HEK293 (cell line): ENCODE measurements around the gene C6orf136.

ENCODE experiments used
- CTCF ChIA-PET: fragments of 350-600 bp; formaldehyde crosslinking; extraction: SDS; loops from one replicate; lab custom pipeline; 2021; ENCODE audit warnings: antibody characterized with exemption; lab: Yijun Ruan, JAX
- POLR2A ChIA-PET: fragments of 300-600 bp; formaldehyde crosslinking; extraction: SDS; loops from one replicate; lab custom pipeline; 2020; ENCODE audit warnings: antibody characterized with exemption, inconsistent platforms; lab: Yijun Ruan, JAX
- H3K27ac ChIP-seq: fragments of 200-500 bp; sonication (Bioruptor generic); 2 replicates; pipeline ENCODE4 v1.5.1; 2014; ENCODE audit warnings: low read depth, low read length, control low read depth, inconsistent platforms; ENCODE audit errors: extremely low read depth
- H3K36me3 ChIP-seq, 2 experiments: fragments of 200-500 bp in 1 of 2; sonication (Bioruptor generic) in 1 of 2; 1 replicate in 1 of 2; 2 replicates in 1 of 2; pipeline ENCODE4 v1.5.1; 2014 to 2017; ENCODE audit warnings: inconsistent platforms in 2 of 2, low read length in 2 of 2; ENCODE audit not compliant: control insufficient read depth in 2 of 2, insufficient read depth in 1 of 2
- H3K4me1 ChIP-seq: fragments of 200-500 bp; sonication (Bioruptor generic); 2 replicates; pipeline ENCODE4 v1.5.1; 2014; ENCODE audit warnings: mild to moderate bottlenecking, low read length, inconsistent platforms; ENCODE audit not compliant: control insufficient read depth, insufficient read depth
- H3K4me3 ChIP-seq: 2 replicates; pipeline ENCODE4 v1.5.1; 2011; ENCODE audit warnings: low read depth, mild to moderate bottlenecking, control low read depth, low read length, moderate library complexity
- H3K9me3 ChIP-seq: fragments of 200-500 bp; sonication (Bioruptor generic); 2 replicates; pipeline ENCODE4 v1.5.1; 2014; ENCODE audit warnings: low read depth, low read length, inconsistent platforms; ENCODE audit not compliant: control insufficient read depth, insufficient read depth
- AEBP2 ChIP-seq: fragments of 450-650 bp; formaldehyde crosslinking; IDR thresholded peaks from 2 replicates; pipeline ENCODE4 v1.5.1; 2016; ENCODE audit warnings: missing biosample characterization, missing genetic modification characterization, borderline replicate concordance
- MEIS1 ChIP-seq: sonication (generic); formaldehyde crosslinking; IDR thresholded peaks from 2 replicates; pipeline ENCODE4 v1.8.1; 2022; ENCODE audit warnings: missing genetic modification reagents, mild to moderate bottlenecking, borderline replicate concordance
- PATZ1 ChIP-seq: fragments of 450-650 bp; formaldehyde crosslinking; IDR thresholded peaks from 2 replicates; pipeline ENCODE4 v1.5.1; 2016; ENCODE audit warnings: missing biosample characterization, missing genetic modification characterization
- PRDM6 ChIP-seq: fragments of 450-650 bp; formaldehyde crosslinking; IDR thresholded peaks from 2 replicates; pipeline ENCODE4 v1.5.1; 2017; ENCODE audit warnings: missing biosample characterization, missing genetic modification characterization
- SP2 ChIP-seq: fragments of 450-650 bp; formaldehyde crosslinking; IDR thresholded peaks from 2 replicates; pipeline ENCODE4 v1.5.1; 2016; ENCODE audit warnings: missing biosample characterization, missing genetic modification characterization
- SP7 ChIP-seq: fragments of 450-650 bp; formaldehyde crosslinking; IDR thresholded peaks from 2 replicates; pipeline ENCODE4 v1.5.1; 2016; ENCODE audit warnings: missing biosample characterization, missing genetic modification characterization
- ZFP41 ChIP-seq: fragments of 450-650 bp; formaldehyde crosslinking; IDR thresholded peaks from 2 replicates; pipeline ENCODE4 v1.5.1; 2016; ENCODE audit warnings: missing biosample characterization, missing genetic modification characterization, borderline replicate concordance
- ZNF140 ChIP-seq: fragments of 450-650 bp; formaldehyde crosslinking; IDR thresholded peaks from 2 replicates; pipeline ENCODE4 v1.5.1; 2016; ENCODE audit warnings: missing biosample characterization, missing genetic modification characterization
- ZNF155 ChIP-seq: fragments of 450-650 bp; formaldehyde crosslinking; IDR thresholded peaks from 2 replicates; pipeline ENCODE4 v1.5.1; 2016; ENCODE audit warnings: missing biosample characterization, missing genetic modification characterization
- ZNF184 ChIP-seq: fragments of 450-650 bp; IDR thresholded peaks from 2 replicates; pipeline ENCODE4 v1.5.1; 2018; ENCODE audit warnings: missing biosample characterization, mild to moderate bottlenecking, missing genetic modification characterization
- ZNF211 ChIP-seq: fragments of 450-650 bp; formaldehyde crosslinking; IDR thresholded peaks from 2 replicates; pipeline ENCODE4 v1.5.1; 2016; ENCODE audit warnings: low read depth, missing biosample characterization, missing genetic modification characterization
- ZNF239 ChIP-seq: fragments of 450-650 bp; formaldehyde crosslinking; IDR thresholded peaks from 2 replicates; pipeline ENCODE4 v1.5.1; 2016; ENCODE audit warnings: missing biosample characterization, missing genetic modification characterization
- ZNF302 ChIP-seq: fragments of 450-650 bp; formaldehyde crosslinking; IDR thresholded peaks from 2 replicates; pipeline ENCODE4 v1.5.1; 2016; ENCODE audit warnings: missing biosample characterization, missing genetic modification characterization, low read depth
- ZNF354C ChIP-seq: fragments of 450-650 bp; formaldehyde crosslinking; IDR thresholded peaks from 2 replicates; pipeline ENCODE4 v1.5.1; 2016; ENCODE audit warnings: missing biosample characterization, missing genetic modification characterization, low read depth, borderline replicate concordance
- ZNF391 ChIP-seq: fragments of 450-650 bp; formaldehyde crosslinking; IDR thresholded peaks from 2 replicates; pipeline ENCODE4 v1.5.1; 2016; ENCODE audit warnings: low read depth, missing biosample characterization, missing genetic modification characterization, borderline replicate concordance
- ZNF548 ChIP-seq: fragments of 450-650 bp; formaldehyde crosslinking; IDR thresholded peaks from 2 replicates; pipeline ENCODE4 v1.5.1; 2016; ENCODE audit warnings: missing biosample characterization, missing genetic modification characterization
- ZNF596 ChIP-seq: fragments of 450-650 bp; IDR thresholded peaks from 2 replicates; pipeline ENCODE4 v1.5.0; 2018; ENCODE audit warnings: missing biosample characterization, mild to moderate bottlenecking, missing genetic modification characterization, moderate library complexity
- ZNF623 ChIP-seq: fragments of 450-650 bp; formaldehyde crosslinking; IDR thresholded peaks from 2 replicates; pipeline ENCODE4 v1.5.1; 2016; ENCODE audit warnings: missing biosample characterization, missing genetic modification characterization
- ZNF624 ChIP-seq: fragments of 450-650 bp; formaldehyde crosslinking; IDR thresholded peaks from 2 replicates; pipeline ENCODE4 v1.5.1; 2017; ENCODE audit warnings: missing biosample characterization, missing genetic modification characterization
- ZNF701 ChIP-seq: fragments of 450-650 bp; formaldehyde crosslinking; IDR thresholded peaks from 2 replicates; pipeline ENCODE4 v1.5.1; 2016; ENCODE audit warnings: missing biosample characterization, missing genetic modification characterization
- ZNF76 ChIP-seq: fragments of 450-650 bp; formaldehyde crosslinking; IDR thresholded peaks from 2 replicates; pipeline ENCODE4; 2016; ENCODE audit warnings: low read depth, missing biosample characterization, missing genetic modification characterization, borderline replicate concordance
- ZNF830 ChIP-seq: fragments of 450-650 bp; IDR thresholded peaks from 2 replicates; pipeline ENCODE4 v1.5.0; 2018; ENCODE audit warnings: missing biosample characterization, missing genetic modification characterization, low read depth, mild to moderate bottlenecking, moderate library complexity
- ZSCAN30 ChIP-seq: fragments of 450-650 bp; IDR thresholded peaks from 2 replicates; pipeline ENCODE4 v1.5.1; 2018; ENCODE audit warnings: missing biosample characterization, mild to moderate bottlenecking, missing genetic modification characterization, moderate library complexity
- TF ChIP-seq, protein P1 (sequence below): fragments of 450-650 bp; formaldehyde crosslinking; IDR thresholded peaks from 2 replicates; pipeline ENCODE4 v1.5.1; 2016; ENCODE audit warnings: missing biosample characterization, missing genetic modification characterization
- TF ChIP-seq, protein P2 (sequence below): fragments of 450-650 bp; formaldehyde crosslinking; IDR thresholded peaks from 2 replicates; pipeline ENCODE4 v1.5.1; 2016; ENCODE audit warnings: missing biosample characterization, missing genetic modification characterization

C6orf136 gene

DNA sequence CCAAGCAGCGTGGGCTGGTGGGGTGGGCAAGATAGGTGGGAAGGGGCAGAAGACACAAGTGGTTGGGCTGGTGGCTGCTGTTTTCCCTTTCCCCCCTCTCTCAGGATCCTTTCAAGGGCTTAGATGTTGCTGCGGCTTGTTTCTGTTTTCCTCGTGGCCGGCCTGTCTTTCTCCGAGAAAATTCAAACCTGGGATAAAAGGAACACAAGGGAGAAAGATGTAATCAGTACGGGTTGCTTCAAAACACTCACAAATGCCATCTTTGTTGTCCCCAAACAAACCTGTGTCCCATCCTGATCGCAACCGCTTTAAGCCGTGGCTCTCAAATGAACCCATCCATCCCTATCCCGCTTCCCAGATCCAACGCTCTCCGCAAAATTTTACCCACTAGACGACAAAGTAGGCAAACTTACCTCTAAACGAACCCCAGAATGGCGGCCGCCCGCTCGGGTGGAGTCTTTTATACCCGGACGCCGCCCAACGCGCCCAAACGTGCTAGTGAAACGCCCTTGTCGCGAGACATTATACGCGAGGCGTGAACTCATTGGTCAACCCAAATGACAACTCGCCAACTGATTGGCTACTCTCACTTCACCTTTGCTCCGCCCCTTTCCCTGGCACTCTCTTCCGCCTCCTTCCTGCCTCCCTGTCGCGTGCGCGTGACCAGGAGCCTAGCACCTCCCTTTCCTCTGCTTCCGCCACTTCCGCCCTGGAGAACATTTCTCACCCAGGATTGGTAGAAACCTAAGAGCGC, 29.9 kb upstream of the C6orf136 start, which contains the start of gene PPP1R10 (continued):
- TF ChIP-seq, protein P1, sequence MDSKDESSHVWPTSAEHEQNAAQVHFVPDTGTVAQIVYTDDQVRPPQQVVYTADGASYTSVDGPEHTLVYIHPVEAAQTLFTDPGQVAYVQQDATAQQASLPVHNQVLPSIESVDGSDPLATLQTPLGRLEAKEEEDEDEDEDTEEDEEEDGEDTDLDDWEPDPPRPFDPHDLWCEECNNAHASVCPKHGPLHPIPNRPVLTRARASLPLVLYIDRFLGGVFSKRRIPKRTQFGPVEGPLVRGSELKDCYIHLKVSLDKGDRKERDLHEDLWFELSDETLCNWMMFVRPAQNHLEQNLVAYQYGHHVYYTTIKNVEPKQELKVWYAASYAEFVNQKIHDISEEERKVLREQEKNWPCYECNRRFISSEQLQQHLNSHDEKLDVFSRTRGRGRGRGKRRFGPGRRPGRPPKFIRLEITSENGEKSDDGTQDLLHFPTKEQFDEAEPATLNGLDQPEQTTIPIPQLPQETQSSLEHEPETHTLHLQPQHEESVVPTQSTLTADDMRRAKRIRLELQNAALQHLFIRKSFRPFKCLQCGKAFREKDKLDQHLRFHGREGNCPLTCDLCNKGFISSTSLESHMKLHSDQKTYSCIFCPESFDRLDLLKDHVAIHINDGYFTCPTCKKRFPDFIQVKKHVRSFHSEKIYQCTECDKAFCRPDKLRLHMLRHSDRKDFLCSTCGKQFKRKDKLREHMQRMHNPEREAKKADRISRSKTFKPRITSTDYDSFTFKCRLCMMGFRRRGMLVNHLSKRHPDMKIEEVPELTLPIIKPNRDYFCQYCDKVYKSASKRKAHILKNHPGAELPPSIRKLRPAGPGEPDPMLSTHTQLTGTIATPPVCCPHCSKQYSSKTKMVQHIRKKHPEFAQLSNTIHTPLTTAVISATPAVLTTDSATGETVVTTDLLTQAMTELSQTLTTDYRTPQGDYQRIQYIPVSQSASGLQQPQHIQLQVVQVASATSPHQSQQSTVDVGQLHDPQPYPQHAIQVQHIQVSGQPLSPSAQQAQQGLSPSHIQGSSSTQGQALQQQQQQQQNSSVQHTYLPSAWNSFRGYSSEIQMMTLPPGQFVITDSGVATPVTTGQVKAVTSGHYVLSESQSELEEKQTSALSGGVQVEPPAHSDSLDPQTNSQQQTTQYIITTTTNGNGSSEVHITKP = no peak
- peak; percentile 70; the same call in 1 of the 2 replicates for TF ChIP-seq ZSCAN30 (tag by site-specific recombination)
- peak; percentile 21; the same call in 1 of the 2 replicates for TF ChIP-seq ZNF239
- no peak for TF ChIP-seq MEIS1 (CRISPR knock-in tag)
- TF ChIP-seq, protein P2, sequence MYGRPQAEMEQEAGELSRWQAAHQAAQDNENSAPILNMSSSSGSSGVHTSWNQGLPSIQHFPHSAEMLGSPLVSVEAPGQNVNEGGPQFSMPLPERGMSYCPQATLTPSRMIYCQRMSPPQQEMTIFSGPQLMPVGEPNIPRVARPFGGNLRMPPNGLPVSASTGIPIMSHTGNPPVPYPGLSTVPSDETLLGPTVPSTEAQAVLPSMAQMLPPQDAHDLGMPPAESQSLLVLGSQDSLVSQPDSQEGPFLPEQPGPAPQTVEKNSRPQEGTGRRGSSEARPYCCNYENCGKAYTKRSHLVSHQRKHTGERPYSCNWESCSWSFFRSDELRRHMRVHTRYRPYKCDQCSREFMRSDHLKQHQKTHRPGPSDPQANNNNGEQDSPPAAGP (tag by site-specific recombination) = peak; percentile 86
- peak; percentile 78; the same call in 1 of the 2 replicates for TF ChIP-seq ZFP41
- no peak for TF ChIP-seq ZNF596 (tag by site-specific recombination)
- peak; percentile 57 for TF ChIP-seq PATZ1 (tag by site-specific recombination)
- 0 out of 2 replicates have a peak, but pooled peaks have one; percentile 28 for TF ChIP-seq ZNF623 (tag by site-specific recombination)
- no peak for TF ChIP-seq ZNF302 (tag by site-specific recombination)
- TF ChIP-seq AEBP2 (tag by site-specific recombination) = no peak
- TF ChIP-seq ZNF155 (tag by site-specific recombination) = no peak
- peak; percentile 72; the same call in 1 of the 2 replicates for TF ChIP-seq ZNF624 (tag by site-specific recombination)
- TF ChIP-seq ZNF548 (tag by site-specific recombination) = no peak
- no peak for TF ChIP-seq ZNF354C (tag by site-specific recombination)

- Histone ChIP-seq H3K36me3 (peaks cover 26 to 50% of the 10 kb centered on the region in 2 experiments; a peak in 2 of 3 replicates), H3K4me3 (peak within 1 kb of the TSS; percentile 91), H3K9me3 (no peaks in the 10 kb centered on the region), H3K4me1 (peaks cover 16% of the 10 kb centered on the region), H3K27ac (peak within 1 kb of the TSS; percentile 88)
- ChIA-PET POLR2A (interaction anchor here (0.5 to 1.9 kb wide), 19 partner anchors 9 to 580 kb away, joined by 3 to 11 read pairs (median 4); partner anchors contain the start of genes ATAT1, C6orf136, GNL1 and IER3), CTCF (interaction anchor here (0.5 to 2.0 kb wide), 13 partner anchors 9 to 405 kb away, joined by 3 to 9 read pairs (median 4); partner anchors contain the start of genes ATAT1 and TRIM26)
- TF ChIP-seq ZNF701 (tag by site-specific recombination) = no peak
- TF ChIP-seq ZNF184 (tag by site-specific recombination) = 0 out of 2 replicates have a peak, but pooled peaks have one; percentile 19
- no peak for TF ChIP-seq ZNF140 (tag by site-specific recombination)
- no peak for TF ChIP-seq ZNF211
- peak; percentile 50; the same call in 1 of the 2 replicates for TF ChIP-seq SP2 (tag by site-specific recombination)
- TF ChIP-seq ZNF830 (tag by site-specific recombination) = no peak
- peak; percentile 75 for TF ChIP-seq SP7 (tag by site-specific recombination)
- TF ChIP-seq PRDM6 (tag by site-specific recombination) = no peak
- peak; percentile 39; the same call in 1 of the 2 replicates for TF ChIP-seq ZNF76
- TF ChIP-seq ZNF391 (tag by site-specific recombination) = peak; percentile 27; the same call in 1 of the 2 replicates
Observed at GRCh38 chr6:30617565-30618269, 29.2 kb upstream of the C6orf136 start, which contains the start of gene MRPS18B. Gene MRPS18B, plus strand, starts transcription at chr6:30617840. Its CDS starts 26 bp downstream, at chr6:30617866.
